ENCODE data around the gene EXOC2. TPM values are rescaled to one million over a fixed set of nuclear protein-coding genes. Genes with fewer than 3 reads are reported as not detected.

Gene EXOC2
- total RNA-seq, 2 experiments from 2014 or later, result 22.5 to 24.8 TPM

DNA sequence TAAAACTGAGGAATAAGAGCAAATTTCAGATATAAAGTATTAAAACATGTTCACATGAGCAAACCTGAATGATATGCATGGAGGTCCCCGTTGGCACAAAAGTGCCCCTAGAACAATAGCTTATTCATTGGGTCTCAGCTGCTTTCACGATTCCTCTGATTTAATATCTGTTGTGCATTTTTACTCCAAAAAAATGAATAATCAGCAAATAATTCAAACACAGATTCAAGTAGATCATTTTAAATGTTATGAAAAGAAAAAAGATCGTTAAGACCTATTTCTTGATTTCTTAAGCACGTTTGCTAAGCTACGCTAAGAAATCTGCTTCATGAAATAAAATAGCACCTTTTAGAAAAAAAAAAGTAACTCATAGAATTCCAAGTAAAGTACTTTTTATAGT lies 57.7 kb downstream of the EXOC2 start:
- no peaks in the 10 kb centered on the region for H3K79me2 ChIP-seq (ENCODE audit: insufficient read depth, low read depth, low read length)
- intact Hi-C loops (cut with micrococcal nuclease; ENCODE audit: unreplicated experiment), result no loop called here
- H2AFZ ChIP-seq (ENCODE audit: low read length), result no peak overlapping the region
- no peaks in the 10 kb centered on the region for H3K9me3 ChIP-seq (ENCODE audit: low read length)
- H3K27ac ChIP-seq (ENCODE audit: low read depth, low read length, poor library complexity, severe bottlenecking), result no peak overlapping the region
- TF ChIP-seq, protein P1, sequence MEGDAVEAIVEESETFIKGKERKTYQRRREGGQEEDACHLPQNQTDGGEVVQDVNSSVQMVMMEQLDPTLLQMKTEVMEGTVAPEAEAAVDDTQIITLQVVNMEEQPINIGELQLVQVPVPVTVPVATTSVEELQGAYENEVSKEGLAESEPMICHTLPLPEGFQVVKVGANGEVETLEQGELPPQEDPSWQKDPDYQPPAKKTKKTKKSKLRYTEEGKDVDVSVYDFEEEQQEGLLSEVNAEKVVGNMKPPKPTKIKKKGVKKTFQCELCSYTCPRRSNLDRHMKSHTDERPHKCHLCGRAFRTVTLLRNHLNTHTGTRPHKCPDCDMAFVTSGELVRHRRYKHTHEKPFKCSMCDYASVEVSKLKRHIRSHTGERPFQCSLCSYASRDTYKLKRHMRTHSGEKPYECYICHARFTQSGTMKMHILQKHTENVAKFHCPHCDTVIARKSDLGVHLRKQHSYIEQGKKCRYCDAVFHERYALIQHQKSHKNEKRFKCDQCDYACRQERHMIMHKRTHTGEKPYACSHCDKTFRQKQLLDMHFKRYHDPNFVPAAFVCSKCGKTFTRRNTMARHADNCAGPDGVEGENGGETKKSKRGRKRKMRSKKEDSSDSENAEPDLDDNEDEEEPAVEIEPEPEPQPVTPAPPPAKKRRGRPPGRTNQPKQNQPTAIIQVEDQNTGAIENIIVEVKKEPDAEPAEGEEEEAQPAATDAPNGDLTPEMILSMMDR (conservative IDR thresholded peaks at IDR 0.05; ENCODE audit: low read length), result no peak
- TF ChIP-seq EZH2phosphoT487 (IDR thresholded peaks at IDR 0.05; ENCODE audit: borderline replicate concordance, low read depth, low read length), result no peak
- no peak for DNase-seq (ENCODE audit: low spot score)
- POLR2A ChIA-PET, result interaction anchor here (0.7 kb wide), 1 partner anchor 159 kb away, joined by 4 read pairs; no protein-coding TSS in a partner anchor
- no peaks in the 10 kb centered on the region for H3K36me3 ChIP-seq (ENCODE audit: insufficient read depth, low read length)
- no peaks in the 10 kb centered on the region for H3K4me1 ChIP-seq (ENCODE audit: insufficient read depth, low read length, poor library complexity, severe bottlenecking)
- H4K20me1 ChIP-seq (ENCODE audit: insufficient read depth, low read length), result no peaks in the 10 kb centered on the region
- no TSS peak for BruUV-seq (replicated peaks)
- no peaks in the 10 kb centered on the region for H3K9me2 ChIP-seq (ENCODE audit: insufficient read depth, low read length)
- no peak overlapping the region for H3K4me2 ChIP-seq (ENCODE audit: low read length)
- H3K4me3 ChIP-seq (ENCODE audit: low read depth, low read length, poor library complexity, severe bottlenecking), result no peak overlapping the region
- CTCF ChIA-PET (ENCODE audit: unreplicated experiment), result no interaction called here

DNA sequence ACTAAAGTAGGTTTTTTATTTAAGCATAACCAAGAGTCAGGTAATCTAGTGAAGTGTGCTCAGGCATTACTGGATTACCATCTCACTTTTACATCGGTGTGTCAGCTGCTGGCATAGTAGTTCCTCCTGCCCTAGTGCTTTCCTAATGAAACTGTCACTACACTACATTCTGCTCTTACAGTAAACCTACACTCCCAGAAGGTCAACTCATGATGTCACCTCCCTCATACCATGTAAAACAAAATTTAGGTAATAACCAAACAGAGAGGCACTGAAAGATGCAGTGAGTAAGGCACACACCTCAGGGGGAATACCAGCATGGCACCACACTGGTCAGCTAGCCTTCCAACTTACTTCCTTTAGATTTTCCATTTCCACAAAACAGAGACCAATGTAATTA lies 59.3 kb downstream of the EXOC2 start:
- ChIA-PET POLR2A (no interaction called here), CTCF (ENCODE audit: unreplicated experiment) (no interaction called here)
- DNase-seq (ENCODE audit: low spot score), result no peak
- H3K4me1 ChIP-seq (ENCODE audit: insufficient read depth, low read length, poor library complexity, severe bottlenecking), result no peaks in the 10 kb centered on the region
- no peaks in the 10 kb centered on the region for H3K9me3 ChIP-seq (ENCODE audit: low read length)
- intact Hi-C loops (cut with micrococcal nuclease; ENCODE audit: unreplicated experiment), result no loop called here
- H3K79me2 ChIP-seq (ENCODE audit: insufficient read depth, low read depth, low read length), result no peaks in the 10 kb centered on the region
- H3K36me3 ChIP-seq (ENCODE audit: insufficient read depth, low read length), result no peaks in the 10 kb centered on the region
- no peak overlapping the region for H2AFZ ChIP-seq (ENCODE audit: low read length)
- no peaks in the 10 kb centered on the region for H4K20me1 ChIP-seq (ENCODE audit: insufficient read depth, low read length)
- BruUV-seq (replicated peaks), result no TSS peak
- no peak overlapping the region for H3K4me3 ChIP-seq (ENCODE audit: low read depth, low read length, poor library complexity, severe bottlenecking)
- TF ChIP-seq, protein P1 (conservative IDR thresholded peaks at IDR 0.05; ENCODE audit: low read length), result no peak
- TF ChIP-seq EZH2phosphoT487 (IDR thresholded peaks at IDR 0.05; ENCODE audit: borderline replicate concordance, low read depth, low read length), result no peak
- no peaks in the 10 kb centered on the region for H3K9me2 ChIP-seq (ENCODE audit: insufficient read depth, low read length)
- no peak overlapping the region for H3K27ac ChIP-seq (ENCODE audit: low read depth, low read length, poor library complexity, severe bottlenecking)
- no peak overlapping the region for H3K4me2 ChIP-seq (ENCODE audit: low read length)

- Histone ChIP-seq H3K9me2 (ENCODE audit: insufficient read depth, low read length) (no peaks in the 10 kb centered on the region), H3K79me2 (ENCODE audit: insufficient read depth, low read depth, low read length) (no peaks in the 10 kb centered on the region), H3K4me1 (ENCODE audit: insufficient read depth, low read length, poor library complexity, severe bottlenecking) (no peaks in the 10 kb centered on the region), H3K27ac (ENCODE audit: low read depth, low read length, poor library complexity, severe bottlenecking) (no peak overlapping the region), H3K36me3 (ENCODE audit: insufficient read depth, low read length) (no peaks in the 10 kb centered on the region), H4K20me1 (ENCODE audit: insufficient read depth, low read length) (no peaks in the 10 kb centered on the region), H3K9me3 (ENCODE audit: low read length) (no peaks in the 10 kb centered on the region), H3K4me2 (ENCODE audit: low read length) (no peak overlapping the region), H3K4me3 (ENCODE audit: low read depth, low read length, poor library complexity, severe bottlenecking) (no peak overlapping the region), H2AFZ (ENCODE audit: low read length) (no peak overlapping the region)
- POLR2A ChIA-PET, result no interaction called here
- DNase-seq (ENCODE audit: low spot score), result no peak
- intact Hi-C loops (cut with micrococcal nuclease; ENCODE audit: unreplicated experiment), result no loop called here
- CTCF ChIA-PET (ENCODE audit: unreplicated experiment), result no interaction called here
- TF ChIP-seq EZH2phosphoT487 (IDR thresholded peaks at IDR 0.05; ENCODE audit: borderline replicate concordance, low read depth, low read length), result no peak
- TF ChIP-seq, protein P1 (conservative IDR thresholded peaks at IDR 0.05; ENCODE audit: low read length), result no peak
- BruUV-seq (replicated peaks), result no TSS peak
Observed at GRCh38 chr6:628766-629165, 64.2 kb downstream of the EXOC2 start.

All from OCI-LY7 (cell line).